HCT116 (cell line): Measurements from ENCODE around the gene MCF2L2. TPM values are rescaled to one million over a fixed set of nuclear protein-coding genes. Genes with fewer than 3 reads are reported as not detected.

Source experiments
- ATAC-seq: fragments of 200-7000 bp; cut with Tn5 transposase; 2 replicates; pipeline ENCODE4 v1.9.1; 2020; ENCODE audit warnings: mild to moderate bottlenecking, moderate library complexity
- BruUV-seq: library from RNA; stranded (reverse); fragments of 400-500 nt; replicated peaks from 2 replicates; lab custom pipeline; 2021; lab: Mats Ljungman, UMichigan
- CTCF ChIA-PET: fragments of 300-600 bp; sonication (Branson Sonifier 250); formaldehyde crosslinking; loops from one replicate; lab custom pipeline; 2021; ENCODE audit warnings: antibody characterized with exemption; lab: Charles Lee
- POLR2A ChIA-PET: fragments of 300-600, 350-600 bp; sonication (Branson Sonifier 250); formaldehyde crosslinking; loops from one replicate; lab custom pipeline; 2021; ENCODE audit warnings: antibody characterized with exemption; lab: Charles Lee
- RAD21 ChIA-PET, 2 experiments: fragments of 300-600 bp; sonication (Branson Sonifier 250); formaldehyde crosslinking; loops; one replicate each; lab custom pipeline; 2023; ENCODE audit warnings: low total read pairs in 2 of 2; ENCODE audit not compliant: uncharacterized antibody in 2 of 2, unreplicated experiment in 2 of 2, low non-redundant PET in 1 of 2; lab: Charles Lee
- DNase-seq: peaks from one replicate; pipeline ENCODE4 v3.0.0-alpha.2; 2010; ENCODE audit warnings: low read depth, low spot score
- H2AFZ ChIP-seq: fragments of 200-600 bp; shearing (Covaris generic), sonication (generic); 2 replicates; pipeline ENCODE4 v1.6.1; 2017; ENCODE audit warnings: low read depth, mixed run types, mixed read lengths, antibody characterized with exemption, low read length; ENCODE audit not compliant: poor library complexity, severe bottlenecking
- H3K27ac ChIP-seq: 2 replicates; pipeline ENCODE4 v1.5.1; 2012; ENCODE audit warnings: low read depth, low read length
- H3K27me3 ChIP-seq: fragments of 200-600 bp; sonication (generic); 2 replicates; pipeline ENCODE4 v1.6.1; 2016; ENCODE audit warnings: mixed run types, low read length, mixed read lengths; ENCODE audit not compliant: insufficient read depth
- H3K36me3 ChIP-seq, 2 experiments: fragments of 200-500 bp in 1 of 2; fragments of 200-600 bp in 1 of 2; sonication (Bioruptor generic) in 1 of 2; sonication (generic) in 1 of 2; 2 replicates each; pipeline versions ENCODE4 v1.5.1 to v1.6.1; 2014 to 2016; ENCODE audit warnings: low read length in 2 of 2, inconsistent platforms in 1 of 2, mixed read lengths in 1 of 2, mixed run types in 1 of 2; ENCODE audit not compliant: insufficient read depth in 2 of 2, control insufficient read depth in 1 of 2
- H3K4me1 ChIP-seq, 2 experiments: fragments of 200-600 bp in 1 of 2; sonication (generic) in 1 of 2; 2 replicates each; pipeline versions ENCODE4 v1.5.1 to v1.6.1; 2012 to 2017; ENCODE audit warnings: low read length in 2 of 2, inconsistent platforms in 1 of 2, mild to moderate bottlenecking in 1 of 2, mixed read lengths in 1 of 2, mixed run types in 1 of 2, moderate library complexity in 1 of 2; ENCODE audit not compliant: insufficient read depth in 2 of 2, control insufficient read depth in 1 of 2
- H3K4me2 ChIP-seq: fragments of 200-600 bp; sonication (generic); 2 replicates; pipeline ENCODE4 v1.6.1; 2017; ENCODE audit warnings: mixed run types, low read length, mixed read lengths
- H3K4me3 ChIP-seq, 2 experiments: fragments of 200-600 bp in 1 of 2; sonication (generic) in 1 of 2; replicated peaks in 1 of 2; 2 replicates each; pipeline ENCODE4 v1.5.1; 2011 to 2016; ENCODE audit warnings: low read length in 2 of 2, control low read depth in 1 of 2, low read depth in 1 of 2, mild to moderate bottlenecking in 1 of 2, mixed read lengths in 1 of 2, mixed run types in 1 of 2
- H3K79me2 ChIP-seq: fragments of 200-600 bp; sonication (generic); 2 replicates; pipeline ENCODE4 v1.6.1; 2017; ENCODE audit warnings: mild to moderate bottlenecking, mixed run types, low read length, moderate library complexity, mixed read lengths; ENCODE audit not compliant: insufficient read depth
- H3K9ac ChIP-seq: fragments of 200-600 bp; sonication (generic); 2 replicates; pipeline ENCODE4 v1.6.1; 2016; ENCODE audit warnings: low read length, mixed read lengths
- H3K9me2 ChIP-seq: fragments of 200-600 bp; sonication (generic), shearing (Covaris generic); 2 replicates; pipeline ENCODE4 v1.6.1; 2017; ENCODE audit warnings: mixed run types, mild to moderate bottlenecking, moderate library complexity; ENCODE audit not compliant: insufficient read depth
- H3K9me3 ChIP-seq, 2 experiments: fragments of 200-500 bp in 1 of 2; fragments of 200-600 bp in 1 of 2; sonication (Bioruptor generic) in 1 of 2; sonication (generic) in 1 of 2; 2 replicates each; pipeline ENCODE4 v1.6.1; 2014 to 2017; ENCODE audit warnings: low read length in 2 of 2, mixed read lengths in 2 of 2, inconsistent platforms in 1 of 2, low read depth in 1 of 2, mild to moderate bottlenecking in 1 of 2, mixed run types in 1 of 2, moderate library complexity in 1 of 2; ENCODE audit not compliant: control insufficient read depth in 1 of 2, insufficient read depth in 1 of 2
- H4K20me1 ChIP-seq: fragments of 200-600 bp; sonication (generic), shearing (Covaris generic); 2 replicates; pipeline ENCODE4 v1.6.1; 2017; ENCODE audit warnings: mixed run types, mild to moderate bottlenecking, moderate library complexity; ENCODE audit not compliant: insufficient read depth
- CBX3 ChIP-seq: IDR thresholded peaks from 2 replicates; pipeline ENCODE4 v1.6.1; 2012; ENCODE audit warnings: low read depth
- CEBPB ChIP-seq: IDR thresholded peaks from 2 replicates; pipeline ENCODE4 v1.6.1; 2012; ENCODE audit warnings: low read depth
- EGR1 ChIP-seq: IDR thresholded peaks from 2 replicates; pipeline ENCODE4 v1.6.1; 2012; ENCODE audit warnings: low read depth
- ELF1 ChIP-seq: IDR thresholded peaks from 2 replicates; pipeline ENCODE4 v1.6.1; 2012; ENCODE audit warnings: low read depth, borderline replicate concordance
- EZH2 ChIP-seq: fragments of 200-600 bp; sonication (generic); IDR thresholded peaks from 2 replicates; pipeline ENCODE4 v1.6.1; 2017; ENCODE audit warnings: antibody characterized with exemption, mixed run types
- EZH2phosphoT487 ChIP-seq: fragments of 200-600 bp; IDR thresholded peaks from 2 replicates; pipeline ENCODE4 v1.6.1; 2018; ENCODE audit warnings: antibody characterized with exemption, borderline replicate concordance
- FOSL1 ChIP-seq: IDR thresholded peaks from 2 replicates; pipeline ENCODE4 v1.6.1; 2012; ENCODE audit warnings: low read depth
- POLR2A ChIP-seq: IDR thresholded peaks from 2 replicates; pipeline ENCODE4 v1.7.0; 2011; ENCODE audit warnings: borderline replicate concordance; ENCODE audit not compliant: insufficient read depth, insufficient read length; ENCODE audit errors: extremely low read depth
- RAD21 ChIP-seq: IDR thresholded peaks from 2 replicates; pipeline ENCODE4 v1.6.1; 2012; ENCODE audit warnings: low read depth, mild to moderate bottlenecking
- SIN3A ChIP-seq: IDR thresholded peaks from 2 replicates; pipeline ENCODE4 v1.6.1; 2012; ENCODE audit warnings: low read depth
- SP1 ChIP-seq: IDR thresholded peaks from 2 replicates; pipeline ENCODE4 v1.6.1; 2012; ENCODE audit warnings: low read depth
- TCF7L2 ChIP-seq: IDR thresholded peaks from 2 replicates; pipeline ENCODE4 v1.7.0; 2011; ENCODE audit warnings: borderline replicate concordance, inconsistent platforms; ENCODE audit not compliant: insufficient read depth, insufficient read length; ENCODE audit errors: extremely low read depth
- YY1 ChIP-seq: IDR thresholded peaks from 2 replicates; pipeline ENCODE4 v1.6.1; 2011; ENCODE audit warnings: low read length, low read depth, moderate library complexity, mild to moderate bottlenecking; ENCODE audit not compliant: insufficient replicate concordance; ENCODE audit errors: extremely low read depth
- ZFX ChIP-seq: fragments of 450-650 bp; IDR thresholded peaks from 2 replicates; pipeline ENCODE4 v1.6.1; 2017
- ZNF274 ChIP-seq: fragments of 200-500 bp; sonication (Bioruptor generic); IDR thresholded peaks from 2 replicates; pipeline ENCODE4 v1.6.1; 2014; ENCODE audit warnings: mild to moderate bottlenecking, low read depth, low read length, inconsistent platforms
- intact Hi-C: fragments of 100-400 bp; cut with micrococcal nuclease; formaldehyde crosslinking; loops from 2 replicates; pipeline ENCODE4 v1.10.0; 2022
- total RNA-seq: library from RNA; stranded (reverse); gene quantifications from one replicate; pipeline ENCODE4 v1.2.1, GENCODE V29; 2021; ENCODE audit not compliant: unreplicated experiment
- TF ChIP-seq, protein P1 (sequence below): IDR thresholded peaks from 2 replicates; pipeline ENCODE4 v1.6.1; 2011; ENCODE audit warnings: mild to moderate bottlenecking, low read length, moderate library complexity; ENCODE audit not compliant: insufficient replicate concordance; ENCODE audit errors: extremely low read depth
- TF ChIP-seq, protein P2 (sequence below), 3 experiments: fragments of 200-600 bp in 1 of 3; sonication (generic) in 1 of 3; IDR thresholded peaks in 2 of 3; conservative IDR thresholded peaks in 1 of 3; 2 replicates each; pipeline ENCODE4 v1.5.1; 2012 to 2017; ENCODE audit warnings: low read depth in 2 of 3, low read length in 2 of 3, antibody characterized with exemption in 1 of 3, borderline replicate concordance in 1 of 3, control low read depth in 1 of 3, mild to moderate bottlenecking in 1 of 3, mixed read lengths in 1 of 3, mixed run types in 1 of 3, moderate library complexity in 1 of 3; ENCODE audit not compliant: insufficient read depth in 1 of 3
- TF ChIP-seq, protein P3 (sequence below): IDR thresholded peaks from 2 replicates; pipeline ENCODE4 v1.6.1; 2012
- TF ChIP-seq, protein P4 (sequence below): IDR thresholded peaks from 2 replicates; pipeline ENCODE4 v1.6.1; 2012; ENCODE audit warnings: low read depth

The MCF2L2 gene
- total RNA-seq, 1 experiment from 2014 or later = 1.5 TPM

DNA sequence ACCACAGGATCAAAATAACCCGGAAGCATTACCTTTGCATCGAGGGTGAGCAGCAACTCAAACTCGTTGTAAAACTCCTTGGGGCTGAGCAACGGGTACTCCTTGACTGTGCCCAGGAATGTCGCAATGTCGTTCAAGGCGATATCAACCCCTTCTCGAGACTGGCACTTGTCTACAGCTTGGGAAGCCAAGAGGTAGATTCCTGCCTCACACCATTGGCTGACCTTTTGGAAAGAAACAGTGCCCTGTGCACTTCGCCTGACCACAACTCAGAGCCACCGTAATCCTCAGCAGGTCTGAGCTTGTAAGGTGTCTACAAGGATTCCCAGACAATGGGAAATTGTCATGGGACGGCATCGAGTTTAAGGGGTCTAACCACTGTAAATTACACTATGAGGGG, 131.5 kb downstream of the MCF2L2 start:
- intact Hi-C loops = no loop called here
- Histone ChIP-seq H3K9me3 (no peaks in the 10 kb centered on the region), H3K4me1 (peaks cover 0 to 8% of the 10 kb centered on the region in 2 experiments; a peak in 2 of 4 replicates), H3K79me2 (no peaks in the 10 kb centered on the region), H4K20me1 (no peaks in the 10 kb centered on the region), H3K27me3 (no peaks in the 10 kb centered on the region), H3K4me2 (no peak overlapping the region), H3K4me3 (no peak overlapping the region), H3K36me3 (no peaks in the 10 kb centered on the region)
- POLR2A ChIA-PET = no interaction called here
- RAD21 ChIA-PET = no interaction called here
- TF ChIP-seq SP1 (no peak), POLR2A (no peak), TCF7L2 (no peak), ZFX (no peak), YY1 (no peak), FOSL1 (no peak), EZH2 (no peak), RAD21 (no peak), ZNF274 (no peak), ELF1 (no peak), EGR1 (no peak), EZH2phosphoT487 (no peak), SIN3A (no peak), CBX3 (no peak), CEBPB (no peak)
- TF ChIP-seq, protein P1, sequence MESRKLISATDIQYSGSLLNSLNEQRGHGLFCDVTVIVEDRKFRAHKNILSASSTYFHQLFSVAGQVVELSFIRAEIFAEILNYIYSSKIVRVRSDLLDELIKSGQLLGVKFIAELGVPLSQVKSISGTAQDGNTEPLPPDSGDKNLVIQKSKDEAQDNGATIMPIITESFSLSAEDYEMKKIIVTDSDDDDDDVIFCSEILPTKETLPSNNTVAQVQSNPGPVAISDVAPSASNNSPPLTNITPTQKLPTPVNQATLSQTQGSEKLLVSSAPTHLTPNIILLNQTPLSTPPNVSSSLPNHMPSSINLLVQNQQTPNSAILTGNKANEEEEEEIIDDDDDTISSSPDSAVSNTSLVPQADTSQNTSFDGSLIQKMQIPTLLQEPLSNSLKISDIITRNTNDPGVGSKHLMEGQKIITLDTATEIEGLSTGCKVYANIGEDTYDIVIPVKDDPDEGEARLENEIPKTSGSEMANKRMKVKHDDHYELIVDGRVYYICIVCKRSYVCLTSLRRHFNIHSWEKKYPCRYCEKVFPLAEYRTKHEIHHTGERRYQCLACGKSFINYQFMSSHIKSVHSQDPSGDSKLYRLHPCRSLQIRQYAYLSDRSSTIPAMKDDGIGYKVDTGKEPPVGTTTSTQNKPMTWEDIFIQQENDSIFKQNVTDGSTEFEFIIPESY = no peak
- TF ChIP-seq, protein P2, sequence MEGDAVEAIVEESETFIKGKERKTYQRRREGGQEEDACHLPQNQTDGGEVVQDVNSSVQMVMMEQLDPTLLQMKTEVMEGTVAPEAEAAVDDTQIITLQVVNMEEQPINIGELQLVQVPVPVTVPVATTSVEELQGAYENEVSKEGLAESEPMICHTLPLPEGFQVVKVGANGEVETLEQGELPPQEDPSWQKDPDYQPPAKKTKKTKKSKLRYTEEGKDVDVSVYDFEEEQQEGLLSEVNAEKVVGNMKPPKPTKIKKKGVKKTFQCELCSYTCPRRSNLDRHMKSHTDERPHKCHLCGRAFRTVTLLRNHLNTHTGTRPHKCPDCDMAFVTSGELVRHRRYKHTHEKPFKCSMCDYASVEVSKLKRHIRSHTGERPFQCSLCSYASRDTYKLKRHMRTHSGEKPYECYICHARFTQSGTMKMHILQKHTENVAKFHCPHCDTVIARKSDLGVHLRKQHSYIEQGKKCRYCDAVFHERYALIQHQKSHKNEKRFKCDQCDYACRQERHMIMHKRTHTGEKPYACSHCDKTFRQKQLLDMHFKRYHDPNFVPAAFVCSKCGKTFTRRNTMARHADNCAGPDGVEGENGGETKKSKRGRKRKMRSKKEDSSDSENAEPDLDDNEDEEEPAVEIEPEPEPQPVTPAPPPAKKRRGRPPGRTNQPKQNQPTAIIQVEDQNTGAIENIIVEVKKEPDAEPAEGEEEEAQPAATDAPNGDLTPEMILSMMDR (IDR thresholded peaks at IDR 0.05 in 2 of 3, conservative IDR thresholded peaks at IDR 0.05 in 1 of 3; ENCODE audit: borderline replicate concordance in 1 of 3, insufficient read depth in 1 of 3, low read depth in 2 of 3, low read length in 2 of 3) = no peak
- TF ChIP-seq, protein P3, sequence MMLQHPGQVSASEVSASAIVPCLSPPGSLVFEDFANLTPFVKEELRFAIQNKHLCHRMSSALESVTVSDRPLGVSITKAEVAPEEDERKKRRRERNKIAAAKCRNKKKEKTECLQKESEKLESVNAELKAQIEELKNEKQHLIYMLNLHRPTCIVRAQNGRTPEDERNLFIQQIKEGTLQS = no peak
- TF ChIP-seq, protein P4, sequence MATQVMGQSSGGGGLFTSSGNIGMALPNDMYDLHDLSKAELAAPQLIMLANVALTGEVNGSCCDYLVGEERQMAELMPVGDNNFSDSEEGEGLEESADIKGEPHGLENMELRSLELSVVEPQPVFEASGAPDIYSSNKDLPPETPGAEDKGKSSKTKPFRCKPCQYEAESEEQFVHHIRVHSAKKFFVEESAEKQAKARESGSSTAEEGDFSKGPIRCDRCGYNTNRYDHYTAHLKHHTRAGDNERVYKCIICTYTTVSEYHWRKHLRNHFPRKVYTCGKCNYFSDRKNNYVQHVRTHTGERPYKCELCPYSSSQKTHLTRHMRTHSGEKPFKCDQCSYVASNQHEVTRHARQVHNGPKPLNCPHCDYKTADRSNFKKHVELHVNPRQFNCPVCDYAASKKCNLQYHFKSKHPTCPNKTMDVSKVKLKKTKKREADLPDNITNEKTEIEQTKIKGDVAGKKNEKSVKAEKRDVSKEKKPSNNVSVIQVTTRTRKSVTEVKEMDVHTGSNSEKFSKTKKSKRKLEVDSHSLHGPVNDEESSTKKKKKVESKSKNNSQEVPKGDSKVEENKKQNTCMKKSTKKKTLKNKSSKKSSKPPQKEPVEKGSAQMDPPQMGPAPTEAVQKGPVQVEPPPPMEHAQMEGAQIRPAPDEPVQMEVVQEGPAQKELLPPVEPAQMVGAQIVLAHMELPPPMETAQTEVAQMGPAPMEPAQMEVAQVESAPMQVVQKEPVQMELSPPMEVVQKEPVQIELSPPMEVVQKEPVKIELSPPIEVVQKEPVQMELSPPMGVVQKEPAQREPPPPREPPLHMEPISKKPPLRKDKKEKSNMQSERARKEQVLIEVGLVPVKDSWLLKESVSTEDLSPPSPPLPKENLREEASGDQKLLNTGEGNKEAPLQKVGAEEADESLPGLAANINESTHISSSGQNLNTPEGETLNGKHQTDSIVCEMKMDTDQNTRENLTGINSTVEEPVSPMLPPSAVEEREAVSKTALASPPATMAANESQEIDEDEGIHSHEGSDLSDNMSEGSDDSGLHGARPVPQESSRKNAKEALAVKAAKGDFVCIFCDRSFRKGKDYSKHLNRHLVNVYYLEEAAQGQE = no peak
- TF ChIP-seq, all 23 proteins: peak for 0
- Histone ChIP-seq H3K27ac (no peak overlapping the region), H3K9me2 (no peaks in the 10 kb centered on the region), H3K9ac (no peak overlapping the region), H2AFZ (no peak overlapping the region)
- BruUV-seq = no TSS peak
- CTCF ChIA-PET = no interaction called here
- DNase-seq (no peak), ATAC-seq (no peak)
